Ascending aorta (tissue), 2 donors: ENCODE results near the gene TRIM6. TPM values are rescaled to one million over a fixed set of nuclear protein-coding genes. Genes with fewer than 3 reads are reported as not detected.

Experiments used
- DNase-seq, 2 donors: peaks; one replicate each; pipeline ENCODE4 v3.0.0-alpha.2; 2019; ENCODE audit warnings: low spot score in 2 of 2
- H3K27ac ChIP-seq, 2 donors: fragments of 200-600 bp; sonication (generic); one replicate each; pipeline ENCODE4 v1.5.1; 2016 to 2017; ENCODE audit warnings: mild to moderate bottlenecking in 1 of 2
- H3K27me3 ChIP-seq: fragments of 200-600 bp; sonication (generic); one replicate; pipeline ENCODE4 v1.5.1; 2017
- H3K36me3 ChIP-seq, 2 donors: fragments of 200-600 bp; sonication (generic); one replicate each; pipeline ENCODE4 v1.5.1; 2016
- H3K4me1 ChIP-seq, 2 donors: fragments of 200-600 bp; sonication (generic); one replicate each; pipeline ENCODE4 v1.5.1; 2016 to 2017; ENCODE audit warnings: mild to moderate bottlenecking in 1 of 2
- H3K4me3 ChIP-seq, 2 donors: fragments of 200-600 bp; sonication (generic); one replicate each; pipeline ENCODE4 v1.5.1; 2016 to 2017; ENCODE audit warnings: mild to moderate bottlenecking in 1 of 2
- H3K9me3 ChIP-seq, 2 donors: fragments of 200-600 bp; sonication (generic); one replicate each; pipeline ENCODE4 v1.5.1; 2016
- intact Hi-C: fragments of 100-400 bp; cut with DNase I; formaldehyde crosslinking; loops from one replicate; pipeline ENCODE4 v1.15.1; 2023
- total RNA-seq: library from RNA; depleted of rRNA; stranded (reverse); fragments of >200 nt; gene quantifications from one replicate; pipeline ENCODE4 v1.1.0, GENCODE V29; 2016
- TF ChIP-seq, protein P1 (sequence below), 3 experiments: fragments of 200-600 bp in 2 of 3; fragments of 450-650 bp in 1 of 3; sonication (generic) in 2 of 3; IDR thresholded peaks; one replicate each; pipeline ENCODE4 v1.5.1; 2016 to 2019; ENCODE audit warnings: antibody characterized with exemption in 3 of 3, mild to moderate bottlenecking in 1 of 3, moderate library complexity in 1 of 3

TRIM6 gene
- total RNA-seq, 1 donor from 2014 or later: 0.64 TPM

DNA sequence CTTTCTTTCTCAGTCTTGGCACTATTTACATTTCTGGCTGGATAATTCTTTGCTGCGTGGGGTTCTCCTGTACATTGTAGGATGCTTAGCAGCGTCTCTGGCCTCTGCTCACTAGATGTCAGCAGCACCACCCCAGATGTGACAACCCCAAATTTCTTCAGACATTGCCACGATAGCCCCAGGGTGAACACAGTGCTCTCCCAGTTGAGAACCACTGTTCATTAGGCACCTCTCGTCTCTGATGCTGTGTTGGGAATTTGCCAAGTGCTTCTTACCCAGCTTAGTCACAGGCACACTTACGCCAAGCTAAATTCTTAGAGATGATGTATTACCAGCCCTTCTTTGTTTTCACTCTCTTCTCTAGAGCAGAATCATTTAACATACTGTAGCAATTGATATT lies 9.4 kb downstream of the TRIM6 start:
- Histone ChIP-seq H3K27me3 (no peaks in the 10 kb centered on the region), H3K9me3 (no peaks in the 10 kb centered on the region), H3K36me3 (peaks cover 0 to 4% of the 10 kb centered on the region in 2 donors), H3K4me1 (no peaks in the 10 kb centered on the region), H3K4me3 (no peak overlapping the region), H3K27ac (no peak overlapping the region)
- TF ChIP-seq, protein P1, sequence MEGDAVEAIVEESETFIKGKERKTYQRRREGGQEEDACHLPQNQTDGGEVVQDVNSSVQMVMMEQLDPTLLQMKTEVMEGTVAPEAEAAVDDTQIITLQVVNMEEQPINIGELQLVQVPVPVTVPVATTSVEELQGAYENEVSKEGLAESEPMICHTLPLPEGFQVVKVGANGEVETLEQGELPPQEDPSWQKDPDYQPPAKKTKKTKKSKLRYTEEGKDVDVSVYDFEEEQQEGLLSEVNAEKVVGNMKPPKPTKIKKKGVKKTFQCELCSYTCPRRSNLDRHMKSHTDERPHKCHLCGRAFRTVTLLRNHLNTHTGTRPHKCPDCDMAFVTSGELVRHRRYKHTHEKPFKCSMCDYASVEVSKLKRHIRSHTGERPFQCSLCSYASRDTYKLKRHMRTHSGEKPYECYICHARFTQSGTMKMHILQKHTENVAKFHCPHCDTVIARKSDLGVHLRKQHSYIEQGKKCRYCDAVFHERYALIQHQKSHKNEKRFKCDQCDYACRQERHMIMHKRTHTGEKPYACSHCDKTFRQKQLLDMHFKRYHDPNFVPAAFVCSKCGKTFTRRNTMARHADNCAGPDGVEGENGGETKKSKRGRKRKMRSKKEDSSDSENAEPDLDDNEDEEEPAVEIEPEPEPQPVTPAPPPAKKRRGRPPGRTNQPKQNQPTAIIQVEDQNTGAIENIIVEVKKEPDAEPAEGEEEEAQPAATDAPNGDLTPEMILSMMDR (IDR thresholded peaks at IDR 0.05): no peak
- intact Hi-C loops: no loop called here
- DNase-seq: no peak

DNA sequence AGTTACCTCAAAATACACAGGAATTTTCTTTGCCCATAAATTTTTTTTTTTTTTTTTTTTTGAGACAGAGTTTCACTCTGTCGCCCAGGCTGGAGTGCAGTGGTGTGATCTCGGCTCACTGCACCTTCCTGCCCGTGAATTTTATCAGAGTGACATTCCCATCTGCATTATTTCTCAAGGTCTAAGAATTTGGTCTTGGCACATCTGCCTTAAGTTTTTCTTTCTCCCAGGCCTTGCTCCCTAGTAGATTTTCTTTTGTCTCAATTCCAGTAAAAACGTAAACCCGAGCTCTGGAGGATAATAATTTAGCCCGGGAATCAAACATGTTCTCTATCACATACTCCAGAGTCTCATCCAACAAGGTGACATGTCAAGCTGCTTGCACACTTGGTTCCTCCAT lies 12.4 kb downstream of the TRIM6 start:
- Histone ChIP-seq H3K36me3 (peaks cover 0 to 4% of the 10 kb centered on the region in 2 donors), H3K4me3 (no peak overlapping the region), H3K9me3 (no peaks in the 10 kb centered on the region), H3K27ac (no peak overlapping the region), H3K4me1 (no peaks in the 10 kb centered on the region), H3K27me3 (no peaks in the 10 kb centered on the region)
- TF ChIP-seq, protein P1 (IDR thresholded peaks at IDR 0.05): no peak
- intact Hi-C loops: no loop called here
- no peak for DNase-seq

DNA sequence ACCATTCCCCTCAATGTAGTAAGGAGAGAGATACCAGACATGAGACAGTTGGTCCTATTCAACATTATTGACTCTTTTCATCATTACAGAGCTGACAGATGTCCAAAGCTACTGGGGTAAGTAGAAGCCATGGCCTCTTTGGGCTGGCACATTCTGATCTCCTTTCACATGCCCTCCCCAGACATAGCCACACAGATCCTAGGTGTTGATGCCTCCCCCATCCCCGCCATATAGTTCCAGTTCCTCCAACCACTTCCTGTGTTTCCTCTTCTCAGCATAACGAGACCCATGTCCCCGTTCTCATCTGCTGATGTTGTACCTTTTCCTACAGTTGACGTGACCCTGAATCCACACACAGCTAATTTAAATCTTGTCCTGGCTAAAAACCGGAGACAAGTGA lies 14.0 kb downstream of the TRIM6 start:
- Histone ChIP-seq H3K9me3 (no peaks in the 10 kb centered on the region), H3K4me1 (no peaks in the 10 kb centered on the region), H3K27ac (no peak overlapping the region), H3K36me3 (no peaks in the 10 kb centered on the region), H3K4me3 (no peak overlapping the region), H3K27me3 (no peaks in the 10 kb centered on the region)
- intact Hi-C loops: no loop called here
- TF ChIP-seq, protein P1 (IDR thresholded peaks at IDR 0.05): no peak
- no peak for DNase-seq

DNA sequence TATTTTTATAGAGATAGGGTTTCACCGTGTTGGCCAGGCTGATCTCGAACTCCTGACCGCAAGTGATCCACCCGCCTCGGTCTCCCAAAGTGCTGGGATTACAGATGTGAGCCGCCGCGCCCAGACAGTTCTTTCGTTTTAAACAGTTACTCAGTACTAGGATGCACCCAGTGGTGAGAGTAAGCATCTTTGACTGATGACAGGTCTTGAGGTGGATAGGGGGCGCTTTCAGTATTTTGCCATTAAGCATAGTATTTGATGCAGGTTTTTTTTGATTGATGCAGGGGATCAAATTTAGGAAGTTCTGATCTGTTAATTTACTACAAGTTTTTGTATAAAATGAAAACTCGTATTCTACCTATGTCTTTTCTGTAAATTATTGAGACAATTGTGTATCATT lies 15.2 kb downstream of the TRIM6 start:
- no peak for DNase-seq
- no peaks in the 10 kb centered on the region for H3K4me1 ChIP-seq
- TF ChIP-seq, protein P1 (IDR thresholded peaks at IDR 0.05): no peak
- no peak overlapping the region for H3K4me3 ChIP-seq
- intact Hi-C loops: no loop called here
- H3K27ac ChIP-seq: no peak overlapping the region
- no peaks in the 10 kb centered on the region for H3K36me3 ChIP-seq
- H3K9me3 ChIP-seq: no peaks in the 10 kb centered on the region
- H3K27me3 ChIP-seq: no peaks in the 10 kb centered on the region

- no peak overlapping the region for H3K27ac ChIP-seq
- H3K4me3 ChIP-seq: no peak overlapping the region
- peaks cover 0 to 10% of the 10 kb centered on the region in 2 donors for H3K4me1 ChIP-seq
- no peaks in the 10 kb centered on the region for H3K9me3 ChIP-seq
- DNase-seq: no peak
- no peaks in the 10 kb centered on the region for H3K27me3 ChIP-seq
- intact Hi-C loops: no loop called here
- TF ChIP-seq, protein P1 (IDR thresholded peaks at IDR 0.05): no peak
- H3K36me3 ChIP-seq: no peaks in the 10 kb centered on the region
Measured at GRCh38 chr11:5618807-5619206, 22.4 kb downstream of the TRIM6 start.
